ENCODE measurements around the gene BANK1.

DNA sequence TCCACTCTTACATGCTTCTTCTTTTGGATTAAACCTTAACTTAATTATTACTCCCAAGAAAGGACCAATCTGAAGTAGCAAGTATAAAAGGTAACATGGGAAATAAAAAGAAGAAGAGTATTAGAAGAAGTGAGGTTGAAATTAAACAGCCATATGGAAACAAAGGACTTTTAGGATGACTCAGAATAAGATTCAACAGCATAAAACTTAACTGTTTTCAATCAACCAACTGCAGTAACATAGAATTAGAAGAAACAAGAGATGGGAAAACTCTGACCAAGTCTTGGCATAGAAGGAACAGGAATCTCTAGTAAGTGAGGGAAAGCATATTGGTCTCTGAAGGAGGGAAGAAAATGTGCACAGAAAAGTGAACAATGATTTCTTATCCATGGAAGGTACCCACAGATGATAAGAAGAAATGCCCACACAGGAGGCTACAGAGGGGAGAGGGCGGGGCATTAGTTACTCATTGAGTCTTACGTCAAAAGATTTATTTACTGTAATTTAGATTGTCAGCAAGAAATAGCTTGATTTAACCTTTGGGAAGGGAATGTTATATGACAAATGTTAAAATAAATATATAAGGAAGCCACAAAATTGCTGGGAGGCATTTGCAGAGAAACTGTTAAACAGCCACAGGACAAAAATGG, 177.3 kb downstream of the BANK1 start:
- TF ChIP-seq SPI1 (IDR thresholded peaks at IDR 0.05; ENCODE audit: borderline replicate concordance, low read depth) (no peak), CTCF (IDR thresholded peaks at IDR 0.05; ENCODE audit: insufficient read depth, low read length) (no peak), POLR2AphosphoS5 (IDR thresholded peaks at IDR 0.05; ENCODE audit: low read depth) (no peak)
- TF ChIP-seq, protein P1, sequence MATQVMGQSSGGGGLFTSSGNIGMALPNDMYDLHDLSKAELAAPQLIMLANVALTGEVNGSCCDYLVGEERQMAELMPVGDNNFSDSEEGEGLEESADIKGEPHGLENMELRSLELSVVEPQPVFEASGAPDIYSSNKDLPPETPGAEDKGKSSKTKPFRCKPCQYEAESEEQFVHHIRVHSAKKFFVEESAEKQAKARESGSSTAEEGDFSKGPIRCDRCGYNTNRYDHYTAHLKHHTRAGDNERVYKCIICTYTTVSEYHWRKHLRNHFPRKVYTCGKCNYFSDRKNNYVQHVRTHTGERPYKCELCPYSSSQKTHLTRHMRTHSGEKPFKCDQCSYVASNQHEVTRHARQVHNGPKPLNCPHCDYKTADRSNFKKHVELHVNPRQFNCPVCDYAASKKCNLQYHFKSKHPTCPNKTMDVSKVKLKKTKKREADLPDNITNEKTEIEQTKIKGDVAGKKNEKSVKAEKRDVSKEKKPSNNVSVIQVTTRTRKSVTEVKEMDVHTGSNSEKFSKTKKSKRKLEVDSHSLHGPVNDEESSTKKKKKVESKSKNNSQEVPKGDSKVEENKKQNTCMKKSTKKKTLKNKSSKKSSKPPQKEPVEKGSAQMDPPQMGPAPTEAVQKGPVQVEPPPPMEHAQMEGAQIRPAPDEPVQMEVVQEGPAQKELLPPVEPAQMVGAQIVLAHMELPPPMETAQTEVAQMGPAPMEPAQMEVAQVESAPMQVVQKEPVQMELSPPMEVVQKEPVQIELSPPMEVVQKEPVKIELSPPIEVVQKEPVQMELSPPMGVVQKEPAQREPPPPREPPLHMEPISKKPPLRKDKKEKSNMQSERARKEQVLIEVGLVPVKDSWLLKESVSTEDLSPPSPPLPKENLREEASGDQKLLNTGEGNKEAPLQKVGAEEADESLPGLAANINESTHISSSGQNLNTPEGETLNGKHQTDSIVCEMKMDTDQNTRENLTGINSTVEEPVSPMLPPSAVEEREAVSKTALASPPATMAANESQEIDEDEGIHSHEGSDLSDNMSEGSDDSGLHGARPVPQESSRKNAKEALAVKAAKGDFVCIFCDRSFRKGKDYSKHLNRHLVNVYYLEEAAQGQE (IDR thresholded peaks at IDR 0.05; ENCODE audit: insufficient replicate concordance, low read depth), result no peak

All from HL-60 (cell line).